IMR-90 (cell line): ENCODE results near the gene SERPINI1. TPM values are rescaled to one million over a fixed set of nuclear protein-coding genes. Genes with fewer than 3 reads are reported as not detected.

Experiments used
- ATAC-seq: fragments of 200-7000 bp; cut with Tn5 transposase; 2 replicates; pipeline ENCODE4 v1.9.1; 2020; ENCODE audit warnings: low read depth, mild to moderate bottlenecking, moderate library complexity
- BruUV-seq: library from RNA; stranded (reverse); fragments of 400-500 nt; replicated peaks from 2 replicates; lab custom pipeline; 2021; lab: Mats Ljungman, UMichigan
- CTCF ChIA-PET: fragments of 300-600 bp; formaldehyde crosslinking; extraction: SDS; loops from one replicate; lab custom pipeline; 2021; ENCODE audit warnings: antibody characterized with exemption; lab: Yijun Ruan, JAX
- POLR2A ChIA-PET: fragments of 300-600 bp; sonication (Branson Sonifier 250); formaldehyde crosslinking; loops from one replicate; lab custom pipeline; 2022; ENCODE audit warnings: antibody characterized with exemption; ENCODE audit not compliant: unreplicated experiment; lab: Charles Lee
- DNase-seq: peaks from one replicate; pipeline ENCODE4 v3.0.0; 2013
- H2AFZ ChIP-seq: replicated peaks from 2 replicates; pipeline ENCODE3; 2013; ENCODE audit warnings: low read length, mild to moderate bottlenecking; ENCODE audit not compliant: poor library complexity
- H2AK5ac ChIP-seq: 2 replicates; pipeline ENCODE4 v1.6.1; 2013; ENCODE audit warnings: low read depth, low read length, inconsistent platforms
- H2AK9ac ChIP-seq: replicated peaks from 2 replicates; pipeline ENCODE3; 2013; ENCODE audit warnings: mild to moderate bottlenecking, low read depth, low read length, moderate library complexity; ENCODE audit not compliant: poor library complexity
- H2BK120ac ChIP-seq: 2 replicates; pipeline ENCODE4 v1.6.1; 2013; ENCODE audit warnings: low read depth, low read length, inconsistent platforms
- H2BK15ac ChIP-seq: 3 replicates; pipeline ENCODE4 v1.6.1; 2013; ENCODE audit warnings: low read depth, low read length, inconsistent platforms
- H2BK20ac ChIP-seq: 2 replicates; pipeline ENCODE4 v1.6.1; 2013; ENCODE audit warnings: low read depth, mild to moderate bottlenecking, inconsistent platforms, low read length, moderate library complexity
- H2BK5ac ChIP-seq: 2 replicates; pipeline ENCODE4 v1.6.1; 2013; ENCODE audit warnings: mild to moderate bottlenecking, low read depth, low read length, inconsistent platforms; ENCODE audit not compliant: poor library complexity, severe bottlenecking
- H3K14ac ChIP-seq: replicated peaks from 2 replicates; pipeline ENCODE4 v1.6.1; 2013; ENCODE audit warnings: low read depth, low read length, inconsistent platforms
- H3K18ac ChIP-seq: 2 replicates; pipeline ENCODE4 v1.6.1; 2013; ENCODE audit warnings: low read depth, low read length, control low read depth
- H3K23ac ChIP-seq: 2 replicates; pipeline ENCODE4 v1.6.1; 2013; ENCODE audit warnings: low read depth, low read length, inconsistent platforms
- H3K27ac ChIP-seq: 2 replicates; pipeline ENCODE4 v1.5.1; 2013; ENCODE audit warnings: mild to moderate bottlenecking, control low read depth, low read length; ENCODE audit not compliant: insufficient read depth
- H3K27me3 ChIP-seq: 2 replicates; pipeline ENCODE4 v1.6.1; 2013; ENCODE audit warnings: low read length; ENCODE audit not compliant: control insufficient read depth, insufficient read depth
- H3K36me3 ChIP-seq: 2 replicates; pipeline ENCODE4 v1.6.1; 2013; ENCODE audit warnings: low read length, mixed read lengths; ENCODE audit not compliant: control insufficient read depth, insufficient read depth
- H3K4ac ChIP-seq: 2 replicates; pipeline ENCODE4 v1.6.1; 2013; ENCODE audit warnings: low read depth, low read length, inconsistent platforms
- H3K4me1 ChIP-seq: 2 replicates; pipeline ENCODE4 v1.6.1; 2013; ENCODE audit warnings: low read length, mixed read lengths; ENCODE audit not compliant: control insufficient read depth, insufficient read depth
- H3K4me2 ChIP-seq: 2 replicates; pipeline ENCODE4 v1.6.1; 2013; ENCODE audit warnings: low read depth, mild to moderate bottlenecking, control low read depth, low read length, moderate library complexity
- H3K4me3 ChIP-seq: 2 replicates; pipeline ENCODE4 v1.5.1; 2013; ENCODE audit warnings: low read depth, mild to moderate bottlenecking, control low read depth, low read length, moderate library complexity; ENCODE audit not compliant: insufficient read depth
- H3K56ac ChIP-seq: 2 replicates; pipeline ENCODE4 v1.6.1; 2013; ENCODE audit warnings: low read length, inconsistent platforms; ENCODE audit not compliant: insufficient read depth; ENCODE audit errors: extremely low read depth
- H3K79me1 ChIP-seq, 2 experiments: 2 replicates each; pipeline ENCODE4 v1.6.1; 2013; ENCODE audit warnings: low read length in 2 of 2, inconsistent platforms in 1 of 2, low read depth in 1 of 2
- H3K9ac ChIP-seq: 2 replicates; pipeline ENCODE4 v1.6.1; 2013; ENCODE audit warnings: low read depth, low read length, control low read depth
- H3K9me1 ChIP-seq: 2 replicates; pipeline ENCODE4 v1.6.1; 2013; ENCODE audit warnings: low read length, inconsistent platforms; ENCODE audit not compliant: insufficient read depth
- H3K9me3 ChIP-seq: 2 replicates; pipeline ENCODE4 v1.6.1; 2013; ENCODE audit warnings: low read length; ENCODE audit not compliant: control insufficient read depth, insufficient read depth
- H4K20me1 ChIP-seq: 2 replicates; pipeline ENCODE4 v1.6.1; 2013; ENCODE audit warnings: low read length, inconsistent platforms; ENCODE audit not compliant: insufficient read depth
- H4K5ac ChIP-seq: 2 replicates; pipeline ENCODE4 v1.6.1; 2013; ENCODE audit warnings: mild to moderate bottlenecking, low read depth, low read length, control low read depth
- H4K8ac ChIP-seq, 2 experiments: 2 replicates each; pipeline ENCODE4 v1.6.1; 2013; ENCODE audit warnings: low read depth in 2 of 2, low read length in 2 of 2, control low read depth in 1 of 2, inconsistent platforms in 1 of 2
- H4K91ac ChIP-seq: 2 replicates; pipeline ENCODE4 v1.6.1; 2013; ENCODE audit warnings: low read depth, low read length, inconsistent platforms; ENCODE audit not compliant: insufficient read depth
- ELK1 ChIP-seq: fragments of 150-350 bp; IDR thresholded peaks from 2 replicates; pipeline ENCODE4 v1.6.1; 2016; ENCODE audit warnings: low read depth, mild to moderate bottlenecking, low read length, moderate library complexity, borderline replicate concordance
- NFE2L2 ChIP-seq: fragments of 150-350 bp; IDR thresholded peaks from 2 replicates; pipeline ENCODE4 v1.6.1; 2016; ENCODE audit warnings: low read depth, mild to moderate bottlenecking, low read length
- POLR2A ChIP-seq: IDR thresholded peaks from 2 replicates; pipeline ENCODE4 v1.6.1; 2012; ENCODE audit warnings: mild to moderate bottlenecking, low read depth, low read length
- WGBS, 2 experiments: methylation state at CpG; one replicate each; pipeline versions ENCODE4 v1.1.5 to v1.1.7; 2013; ENCODE audit warnings: missing lambda C conversion rate in 2 of 2; ENCODE audit not compliant: insufficient read length in 1 of 2; ENCODE audit errors: extremely low coverage in 2 of 2; 5-methylcytosine and 5-hydroxymethylcytosine counted together
- dilution Hi-C: fragments of 300-500 bp; cut with HindIII; formaldehyde crosslinking; loops from one replicate; pipeline ENCODE4 v1.14.3; 2018; ENCODE audit warnings: low sequenced_read_pairs; ENCODE audit not compliant: unreplicated experiment
- in situ Hi-C: fragments of 300-500 bp; cut with MboI; formaldehyde crosslinking; loops from 3 replicates; pipeline ENCODE4 v1.14.3; 2019; ENCODE audit warnings: low sequenced_read_pairs, inconsistent platforms, mixed read lengths
- intact Hi-C: fragments of 100-400 bp; cut with micrococcal nuclease; formaldehyde crosslinking; loops from 2 replicates; pipeline ENCODE4 v1.10.0; 2022
- polyA plus RNA-seq, 3 experiments: library from polyadenylated mRNA; depleted of rRNA; stranded (reverse); fragments of >200 nt; gene quantifications; 2 replicates each; pipeline ENCODE4 v1.2.3, GENCODE V29; 2012; ENCODE audit warnings: low replicate concordance in 1 of 3
- total RNA-seq: library from RNA; depleted of rRNA; stranded (reverse); fragments of >200 nt; gene quantifications from 2 replicates; pipeline ENCODE4 v1.2.3, GENCODE V29; 2012

The SERPINI1 gene
- total and polyA plus RNA-seq, 2 of the 4 experiments (the other 2 are of a cell fraction), result 0.36 to 1.3 TPM

GRCh38 chr3:167776066-167776685 lies 40.7 kb downstream of the SERPINI1 start:
- intact Hi-C loops, result no loop called here
- no peak overlapping the region for H2AK5ac ChIP-seq
- H3K27me3 ChIP-seq, result no peaks in the 10 kb centered on the region
- no peak overlapping the region for H2AFZ ChIP-seq
- H3K9me3 ChIP-seq, result peaks cover 2% of the 10 kb centered on the region; the same call in 1 of the 2 replicates
- no peak overlapping the region for H2AK9ac ChIP-seq
- no peak overlapping the region for H3K56ac ChIP-seq
- no peaks in the 10 kb centered on the region for H3K36me3 ChIP-seq
- no peak overlapping the region for H2BK120ac ChIP-seq
- H3K4me3 ChIP-seq, result no peak overlapping the region
- no peak overlapping the region for H2BK5ac ChIP-seq
- no TSS peak for BruUV-seq
- no peaks in the 10 kb centered on the region for H3K79me1 ChIP-seq
- no peak overlapping the region for H4K91ac ChIP-seq
- no peak overlapping the region for H3K9ac ChIP-seq
- H3K18ac ChIP-seq, result no peak overlapping the region
- WGBS, 2 experiments, result 20% methylated on average over 1 of the region's 4 CpGs; no CpG with 5 or more reads in 1 of the 2 experiments
- DNase-seq (no peak), ATAC-seq (no peak)
- ChIA-PET CTCF (no interaction called here), POLR2A (no interaction called here)
- no peak overlapping the region for H3K27ac ChIP-seq
- no peaks in the 10 kb centered on the region for H3K4me1 ChIP-seq
- no peaks in the 10 kb centered on the region for H4K20me1 ChIP-seq
- no peaks in the 10 kb centered on the region for H3K9me1 ChIP-seq
- in situ Hi-C loops, result no loop called here
- H4K5ac ChIP-seq, result no peak overlapping the region
- no peak overlapping the region for H2BK20ac ChIP-seq
- dilution Hi-C loops, result no loop called here
- H3K14ac ChIP-seq, result no peak overlapping the region
- no peak overlapping the region for H4K8ac ChIP-seq
- TF ChIP-seq ELK1, result no peak
- TF ChIP-seq NFE2L2, result no peak
- no peak for TF ChIP-seq POLR2A
- no peak overlapping the region for H3K4ac ChIP-seq
- no peak overlapping the region for H2BK15ac ChIP-seq
- H3K23ac ChIP-seq, result no peak overlapping the region
- no peak overlapping the region for H3K4me2 ChIP-seq
